ENCODE results near the gene SIK3.

The SIK3 gene

DNA sequence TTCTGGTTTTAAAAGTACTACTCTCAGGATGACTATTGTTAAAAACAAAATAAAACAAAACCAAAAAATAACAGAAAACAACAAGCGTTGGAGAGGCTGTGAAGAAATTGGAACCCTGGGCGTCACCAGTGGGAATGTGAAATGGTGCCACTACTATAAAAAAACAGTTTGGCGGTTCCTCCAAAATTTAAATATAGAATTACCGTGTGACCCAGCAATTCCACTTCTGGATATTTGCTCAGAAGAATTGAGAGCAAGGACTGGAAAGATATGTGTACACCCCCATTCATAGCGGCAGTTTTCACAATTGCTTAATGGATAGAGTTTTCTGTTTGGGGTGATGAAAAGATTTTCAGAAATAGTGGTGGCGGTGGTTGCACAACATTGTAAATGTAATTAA lies 283.7 kb downstream of the SIK3 start:
- TF ChIP-seq SIN3A (IDR thresholded peaks at IDR 0.05; ENCODE audit: borderline replicate concordance, insufficient read depth, low read length) (no peak), POLR2AphosphoS5 (IDR thresholded peaks at IDR 0.05; ENCODE audit: low read depth, low read length) (no peak), FOXP2 (optimal IDR thresholded peaks at IDR 0.05; ENCODE audit: borderline replicate concordance, extremely low read depth, extremely low read length, insufficient read depth) (no peak), TAF1 (IDR thresholded peaks at IDR 0.05; ENCODE audit: borderline replicate concordance, insufficient read depth, low read length) (no peak)
- TF ChIP-seq, protein P1, sequence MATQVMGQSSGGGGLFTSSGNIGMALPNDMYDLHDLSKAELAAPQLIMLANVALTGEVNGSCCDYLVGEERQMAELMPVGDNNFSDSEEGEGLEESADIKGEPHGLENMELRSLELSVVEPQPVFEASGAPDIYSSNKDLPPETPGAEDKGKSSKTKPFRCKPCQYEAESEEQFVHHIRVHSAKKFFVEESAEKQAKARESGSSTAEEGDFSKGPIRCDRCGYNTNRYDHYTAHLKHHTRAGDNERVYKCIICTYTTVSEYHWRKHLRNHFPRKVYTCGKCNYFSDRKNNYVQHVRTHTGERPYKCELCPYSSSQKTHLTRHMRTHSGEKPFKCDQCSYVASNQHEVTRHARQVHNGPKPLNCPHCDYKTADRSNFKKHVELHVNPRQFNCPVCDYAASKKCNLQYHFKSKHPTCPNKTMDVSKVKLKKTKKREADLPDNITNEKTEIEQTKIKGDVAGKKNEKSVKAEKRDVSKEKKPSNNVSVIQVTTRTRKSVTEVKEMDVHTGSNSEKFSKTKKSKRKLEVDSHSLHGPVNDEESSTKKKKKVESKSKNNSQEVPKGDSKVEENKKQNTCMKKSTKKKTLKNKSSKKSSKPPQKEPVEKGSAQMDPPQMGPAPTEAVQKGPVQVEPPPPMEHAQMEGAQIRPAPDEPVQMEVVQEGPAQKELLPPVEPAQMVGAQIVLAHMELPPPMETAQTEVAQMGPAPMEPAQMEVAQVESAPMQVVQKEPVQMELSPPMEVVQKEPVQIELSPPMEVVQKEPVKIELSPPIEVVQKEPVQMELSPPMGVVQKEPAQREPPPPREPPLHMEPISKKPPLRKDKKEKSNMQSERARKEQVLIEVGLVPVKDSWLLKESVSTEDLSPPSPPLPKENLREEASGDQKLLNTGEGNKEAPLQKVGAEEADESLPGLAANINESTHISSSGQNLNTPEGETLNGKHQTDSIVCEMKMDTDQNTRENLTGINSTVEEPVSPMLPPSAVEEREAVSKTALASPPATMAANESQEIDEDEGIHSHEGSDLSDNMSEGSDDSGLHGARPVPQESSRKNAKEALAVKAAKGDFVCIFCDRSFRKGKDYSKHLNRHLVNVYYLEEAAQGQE (IDR thresholded peaks at IDR 0.05; ENCODE audit: insufficient read depth in 1 of 2, low read depth in 2 of 2, low read length in 2 of 2) = no peak

GRCh38 chr11:116813781-116814471 lies 284.3 kb downstream of the SIK3 start:
- TF ChIP-seq, protein P1 (IDR thresholded peaks at IDR 0.05; ENCODE audit: insufficient read depth in 1 of 2, low read depth in 2 of 2, low read length in 2 of 2) = no peak
- no peak for TF ChIP-seq TAF1 (IDR thresholded peaks at IDR 0.05; ENCODE audit: borderline replicate concordance, insufficient read depth, low read length)
- TF ChIP-seq SIN3A (IDR thresholded peaks at IDR 0.05; ENCODE audit: borderline replicate concordance, insufficient read depth, low read length) = no peak
- TF ChIP-seq FOXP2 (optimal IDR thresholded peaks at IDR 0.05; ENCODE audit: borderline replicate concordance, extremely low read depth, extremely low read length, insufficient read depth) = no peak
- TF ChIP-seq POLR2AphosphoS5 (IDR thresholded peaks at IDR 0.05; ENCODE audit: low read depth, low read length) = no peak

GRCh38 chr11:116813170-116813569 lies 285.1 kb downstream of the SIK3 start:
- TF ChIP-seq POLR2AphosphoS5 (IDR thresholded peaks at IDR 0.05; ENCODE audit: low read depth, low read length) = no peak

DNA sequence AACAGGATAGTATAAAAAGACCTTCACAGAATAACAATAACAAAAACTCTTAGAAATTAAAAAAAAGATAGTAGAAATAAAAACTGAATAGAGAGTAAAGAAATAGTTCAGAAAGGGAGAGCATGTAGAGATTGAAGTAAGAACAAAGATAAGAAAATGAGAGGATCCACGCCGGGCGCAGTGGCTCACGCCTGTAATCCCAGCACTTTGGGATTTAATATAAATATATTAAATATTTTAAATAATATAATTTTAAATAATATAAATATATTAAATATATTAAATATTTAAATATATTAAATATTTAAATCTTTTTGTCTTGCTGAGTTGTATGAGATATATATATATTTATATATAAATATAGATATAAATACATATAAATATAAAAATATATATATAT lies 286.1 kb downstream of the SIK3 start:
- TF ChIP-seq TAF1 (IDR thresholded peaks at IDR 0.05; ENCODE audit: borderline replicate concordance, insufficient read depth, low read length) = no peak
- TF ChIP-seq SIN3A (IDR thresholded peaks at IDR 0.05; ENCODE audit: borderline replicate concordance, insufficient read depth, low read length) = no peak
- no peak for TF ChIP-seq FOXP2 (optimal IDR thresholded peaks at IDR 0.05; ENCODE audit: borderline replicate concordance, extremely low read depth, extremely low read length, insufficient read depth)
- TF ChIP-seq, protein P1 (IDR thresholded peaks at IDR 0.05; ENCODE audit: insufficient read depth in 1 of 2, low read depth in 2 of 2, low read length in 2 of 2) = no peak
- no peak for TF ChIP-seq POLR2AphosphoS5 (IDR thresholded peaks at IDR 0.05; ENCODE audit: low read depth, low read length)

- no peak for TF ChIP-seq POLR2AphosphoS5 (IDR thresholded peaks at IDR 0.05; ENCODE audit: low read depth, low read length)
- TF ChIP-seq, protein P1 (IDR thresholded peaks at IDR 0.05; ENCODE audit: insufficient read depth in 1 of 2, low read depth in 2 of 2, low read length in 2 of 2) = no peak
- no peak for TF ChIP-seq TAF1 (IDR thresholded peaks at IDR 0.05; ENCODE audit: borderline replicate concordance, insufficient read depth, low read length)
- TF ChIP-seq FOXP2 (optimal IDR thresholded peaks at IDR 0.05; ENCODE audit: borderline replicate concordance, extremely low read depth, extremely low read length, insufficient read depth) = no peak
- no peak for TF ChIP-seq SIN3A (IDR thresholded peaks at IDR 0.05; ENCODE audit: borderline replicate concordance, insufficient read depth, low read length)
Observed at GRCh38 chr11:116811194-116811593, 287.0 kb downstream of the SIK3 start.
